H1 (cell line): ENCODE measurements around the gene TM4SF20. TPM values are rescaled to one million over a fixed set of nuclear protein-coding genes. Genes with fewer than 3 reads are reported as not detected.

ENCODE experiments used
- CTCF ChIA-PET: fragments of 300-600 bp; sonication (Branson Sonifier 250); formaldehyde crosslinking; loops from one replicate; lab custom pipeline; 2021; ENCODE audit not compliant: partially characterized antibody; lab: Charles Lee
- POLR2A ChIA-PET: fragments of 300-600 bp; sonication (Branson Sonifier 250); formaldehyde crosslinking; loops from one replicate; lab custom pipeline; 2021; ENCODE audit warnings: inconsistent platforms; ENCODE audit not compliant: partially characterized antibody; lab: Charles Lee
- DNase-seq, 2 experiments: peaks; one replicate each; pipeline versions ENCODE4 v3.0.0 to v3.0.0-alpha.2; 2010 to 2022; ENCODE audit warnings: low spot score in 2 of 2, low read depth in 1 of 2, mixed read lengths in 1 of 2
- FAIRE-seq: peaks from 2 replicates; lab custom pipeline; 2011; peaks lifted over from hg19 to GRCh38; lab: Jason Lieb, UNC
- H2AFZ ChIP-seq: 2 replicates; pipeline ENCODE4 v1.8.1; 2012; ENCODE audit warnings: low read length, inconsistent platforms
- H2AK5ac ChIP-seq: 2 replicates; pipeline ENCODE4 v1.6.1; 2013; ENCODE audit warnings: low read depth, low read length
- H2BK120ac ChIP-seq: replicated peaks from 2 replicates; pipeline ENCODE3; 2013; ENCODE audit warnings: low read depth, low read length, inconsistent platforms
- H2BK12ac ChIP-seq: 2 replicates; pipeline ENCODE4 v1.6.1; 2013; ENCODE audit warnings: low read depth, low read length
- H2BK15ac ChIP-seq: 2 replicates; pipeline ENCODE4 v1.6.1; 2013; ENCODE audit warnings: low read length
- H2BK20ac ChIP-seq: 2 replicates; pipeline ENCODE4 v1.6.1; 2013; ENCODE audit warnings: low read length
- H2BK5ac ChIP-seq: 2 replicates; pipeline ENCODE4 v1.6.1; 2013; ENCODE audit warnings: low read depth, low read length
- H3K14ac ChIP-seq: 2 replicates; pipeline ENCODE4 v1.6.1; 2013; ENCODE audit warnings: inconsistent platforms; ENCODE audit not compliant: insufficient read length
- H3K18ac ChIP-seq: 2 replicates; pipeline ENCODE4 v1.6.1; 2013; ENCODE audit warnings: low read length; ENCODE audit errors: extremely low read depth
- H3K23ac ChIP-seq: 2 replicates; pipeline ENCODE4 v1.6.1; 2013; ENCODE audit warnings: inconsistent platforms; ENCODE audit not compliant: insufficient read length
- H3K23me2 ChIP-seq: 2 replicates; pipeline ENCODE4 v1.6.1; 2013; ENCODE audit warnings: low read depth, low read length
- H3K27ac ChIP-seq: 2 replicates; pipeline ENCODE4 v1.6.1; 2011; ENCODE audit warnings: low read depth, low read length, inconsistent platforms
- H3K27me3 ChIP-seq, 4 experiments: replicated peaks in 1 of 4; 1 replicate in 1 of 4; 2 replicates in 3 of 4; pipeline versions ENCODE4 v1.6.1 to v1.8.1; 2011 to 2013; ENCODE audit warnings: low read length in 3 of 4, mild to moderate bottlenecking in 3 of 4, inconsistent platforms in 2 of 4, mixed read lengths in 2 of 4, moderate library complexity in 1 of 4; ENCODE audit not compliant: control insufficient read depth in 3 of 4, insufficient read depth in 3 of 4; ENCODE audit errors: extremely low read depth in 1 of 4
- H3K36me3 ChIP-seq, 4 experiments: 2 replicates each; pipeline versions ENCODE4 v1.6.1 to v1.8.1; 2011 to 2013; ENCODE audit warnings: mild to moderate bottlenecking in 4 of 4, low read length in 3 of 4, moderate library complexity in 2 of 4, control low read depth in 1 of 4, inconsistent platforms in 1 of 4; ENCODE audit not compliant: insufficient read depth in 4 of 4, control insufficient read depth in 2 of 4
- H3K4ac ChIP-seq: replicated peaks from 2 replicates; pipeline ENCODE3; 2013; ENCODE audit warnings: low read length, low read depth, mixed read lengths, inconsistent platforms; ENCODE audit not compliant: insufficient read length
- H3K4me1 ChIP-seq, 4 experiments: replicated peaks in 1 of 4; 1 replicate in 1 of 4; 2 replicates in 3 of 4; pipeline versions ENCODE4 v1.6.1 to v1.8.1; 2011 to 2013; ENCODE audit warnings: low read length in 3 of 4, inconsistent platforms in 2 of 4, mixed read lengths in 1 of 4; ENCODE audit not compliant: insufficient read depth in 4 of 4, control insufficient read depth in 3 of 4
- H3K4me2 ChIP-seq, 2 experiments: 2 replicates each; pipeline versions ENCODE4 v1.6.1 to v1.8.1; 2011 to 2013; ENCODE audit warnings: low read depth in 2 of 2, low read length in 2 of 2, control low read depth in 1 of 2, inconsistent platforms in 1 of 2, mild to moderate bottlenecking in 1 of 2; ENCODE audit not compliant: insufficient read depth in 1 of 2
- H3K4me3 ChIP-seq, 4 experiments: fragments of 200-600, 300-600 bp in 1 of 4; sonication (generic), shearing (Covaris generic), sonication (Bioruptor Twin) in 1 of 4; 2 replicates each; pipeline versions ENCODE4 v1.5.1 to v1.8.1; 2011 to 2016; ENCODE audit warnings: low read length in 4 of 4, low read depth in 3 of 4, control low read depth in 2 of 4, inconsistent platforms in 2 of 4, mild to moderate bottlenecking in 2 of 4, mixed read lengths in 1 of 4, moderate library complexity in 1 of 4; ENCODE audit not compliant: insufficient read depth in 2 of 4; ENCODE audit errors: extremely low read depth in 1 of 4
- H3K56ac ChIP-seq: replicated peaks from 2 replicates; pipeline ENCODE3; 2013; ENCODE audit warnings: low read depth, mild to moderate bottlenecking, mixed read lengths, low read length, inconsistent platforms; ENCODE audit not compliant: insufficient read length
- H3K79me1 ChIP-seq: 2 replicates; pipeline ENCODE4 v1.6.1; 2013; ENCODE audit warnings: low read depth, low read length, control low read depth
- H3K79me2 ChIP-seq, 2 experiments: 2 replicates each; pipeline versions ENCODE4 v1.6.1 to v1.8.1; 2012 to 2013; ENCODE audit warnings: low read length in 2 of 2, mild to moderate bottlenecking in 2 of 2, inconsistent platforms in 1 of 2; ENCODE audit not compliant: insufficient read depth in 2 of 2, control insufficient read depth in 1 of 2
- H3K9ac ChIP-seq, 4 experiments: replicated peaks in 1 of 4; 1 replicate in 1 of 4; 2 replicates in 3 of 4; pipeline versions ENCODE4 v1.6.1 to v1.8.1; 2011 to 2013; ENCODE audit warnings: low read depth in 3 of 4, low read length in 3 of 4, control low read depth in 2 of 4, mild to moderate bottlenecking in 2 of 4, moderate library complexity in 2 of 4, inconsistent platforms in 1 of 4; ENCODE audit errors: extremely low read depth in 1 of 4
- H3K9me3 ChIP-seq, 2 experiments: 2 replicates each; pipeline versions ENCODE4 v1.6.1 to v1.8.1; 2012 to 2013; ENCODE audit warnings: mild to moderate bottlenecking in 2 of 2, moderate library complexity in 2 of 2, control low read depth in 1 of 2, inconsistent platforms in 1 of 2, low read depth in 1 of 2, low read length in 1 of 2, mixed read lengths in 1 of 2; ENCODE audit not compliant: insufficient read depth in 2 of 2
- H4K20me1 ChIP-seq, 2 experiments: replicated peaks in 1 of 2; 2 replicates each; pipeline versions ENCODE3 to v1.8.1; 2011 to 2013; ENCODE audit warnings: inconsistent platforms in 2 of 2, low read length in 2 of 2, mild to moderate bottlenecking in 1 of 2; ENCODE audit not compliant: insufficient read depth in 2 of 2, control insufficient read depth in 1 of 2
- H4K5ac ChIP-seq: 2 replicates; pipeline ENCODE4 v1.6.1; 2013; ENCODE audit warnings: low read length, low read depth, mixed read lengths, inconsistent platforms; ENCODE audit not compliant: insufficient read length
- H4K8ac ChIP-seq: 2 replicates; pipeline ENCODE4 v1.8.0; 2013; ENCODE audit warnings: mild to moderate bottlenecking, moderate library complexity, low read length, inconsistent platforms; ENCODE audit not compliant: insufficient read depth; ENCODE audit errors: extremely low read depth
- H4K91ac ChIP-seq: replicated peaks from 2 replicates; pipeline ENCODE3; 2013; ENCODE audit warnings: low read length, mixed read lengths, inconsistent platforms; ENCODE audit not compliant: insufficient read length
- CBX5 ChIP-seq: fragments of 300-800, 300-1000 bp; sonication (generic); IDR thresholded peaks from 2 replicates; pipeline ENCODE4 v1.7.1; 2016; ENCODE audit warnings: antibody characterized with exemption, low read length, low read depth
- CEBPB ChIP-seq: IDR thresholded peaks from 2 replicates; pipeline ENCODE4 v1.6.1; 2012; ENCODE audit warnings: low read depth, low read length
- JUND ChIP-seq: IDR thresholded peaks from 2 replicates; pipeline ENCODE4 v1.6.1; 2011; ENCODE audit warnings: mild to moderate bottlenecking, improper control_type of control experiment, low read length
- KDM1A ChIP-seq: fragments of 200-600, 300-600 bp; sonication (generic); IDR thresholded peaks from 2 replicates; pipeline ENCODE4 v1.7.1; 2016; ENCODE audit warnings: mild to moderate bottlenecking, low read length, borderline replicate concordance
- KDM5A ChIP-seq: fragments of 200-600 bp; IDR thresholded peaks from 2 replicates; pipeline ENCODE4 v1.7.1; 2012; ENCODE audit warnings: mild to moderate bottlenecking, low read length, inconsistent platforms, mixed read lengths
- MAFK ChIP-seq: IDR thresholded peaks from 2 replicates; pipeline ENCODE4 v1.6.1; 2012; ENCODE audit warnings: low read depth, mild to moderate bottlenecking, improper control_type of control experiment, low read length
- NRF1 ChIP-seq: IDR thresholded peaks from 2 replicates; pipeline ENCODE4 v1.6.1; 2011; ENCODE audit warnings: mild to moderate bottlenecking, low read depth, low read length, improper control_type of control experiment
- PHF8 ChIP-seq: fragments of 200-600 bp; sonication (generic); conservative IDR thresholded peaks from 2 replicates; pipeline ENCODE4 v1.7.1; 2012; ENCODE audit warnings: low read depth, mild to moderate bottlenecking, inconsistent platforms, low read length, moderate library complexity
- RFX5 ChIP-seq: IDR thresholded peaks from 2 replicates; pipeline ENCODE4 v1.6.1; 2011; ENCODE audit warnings: low read depth, low read length, improper control_type of control experiment, borderline replicate concordance
- SUZ12 ChIP-seq: fragments of 200-600 bp; sonication (generic); IDR thresholded peaks from 2 replicates; pipeline ENCODE4 v1.6.1; 2012; ENCODE audit warnings: mild to moderate bottlenecking, inconsistent platforms, low read length, moderate library complexity, mixed read lengths
- USF2 ChIP-seq: IDR thresholded peaks from 2 replicates; pipeline ENCODE4 v1.6.1; 2011; ENCODE audit warnings: low read length, improper control_type of control experiment
- WGBS, 2 experiments: shearing (Covaris generic) in 1 of 2; methylation state at CpG; one replicate each; pipeline versions ENCODE4 v1.1.6 to v1.1.7; 2013 to 2015; ENCODE audit warnings: low lambda C conversion rate in 2 of 2, mixed read lengths in 2 of 2, inconsistent platforms in 1 of 2, low coverage in 1 of 2, missing lambda C conversion rate in 1 of 2; ENCODE audit not compliant: insufficient replicate concordance in 2 of 2, insufficient coverage in 1 of 2, insufficient read length in 1 of 2; ENCODE audit errors: extremely low coverage in 1 of 2, missing lambda C conversion rate in 1 of 2; 5-methylcytosine and 5-hydroxymethylcytosine counted together
- polyA plus RNA-seq, 7 experiments: library from polyadenylated mRNA; depleted of rRNA in 3 of 7; stranded (reverse) in 5 of 7; unstranded in 2 of 7; fragments of >200 nt in 5 of 7; fragments of 200-250 nt in 2 of 7; gene quantifications; 1 replicate in 5 of 7; 2 replicates in 1 of 7; 4 replicates in 1 of 7; pipeline versions ENCODE4 v1.2.1 to v1.2.3, GENCODE V29; 2011 to 2013; ENCODE audit warnings: missing spikeins in 2 of 7, mixed read lengths in 2 of 7
- total RNA-seq: library from RNA; stranded (reverse); fragmentation: NEBNext Ultra II Directional; extraction: Animal tissue kit (Norgen Biotek cat#: 25700); gene quantifications from 2 replicates; pipeline ENCODE4 v1.2.1, GENCODE V29; 2021

Gene TM4SF20
- total and polyA plus RNA-seq, 2 of the 8 experiments (the other 6 are each of a cell fraction or from before 2014, with no cell fraction given): not detected

GRCh38 chr2:227383686-227384085 lies 4.6 kb upstream of the TM4SF20 start:
- H3K4me1 ChIP-seq: no peaks in the 10 kb centered on the region
- H2AFZ ChIP-seq: no peak overlapping the region; the same call in 1 of the 2 replicates
- H4K5ac ChIP-seq: no peak overlapping the region
- no peak overlapping the region for H3K14ac ChIP-seq
- H3K79me1 ChIP-seq: no peaks in the 10 kb centered on the region
- no peak for TF ChIP-seq MAFK
- no peak for TF ChIP-seq RFX5
- no peak for TF ChIP-seq CBX5
- TF ChIP-seq NRF1: no peak
- TF ChIP-seq SUZ12: no peak
- no peak for TF ChIP-seq KDM5A
- no peak for TF ChIP-seq JUND
- no peak for TF ChIP-seq KDM1A
- TF ChIP-seq USF2: no peak
- TF ChIP-seq PHF8: no peak
- no peak for TF ChIP-seq CEBPB
- no peaks in the 10 kb centered on the region for H3K79me2 ChIP-seq
- no peaks in the 10 kb centered on the region; the same call in 1 of the 2 replicates for H3K23me2 ChIP-seq
- H3K9me3 ChIP-seq: no peaks in the 10 kb centered on the region
- H4K20me1 ChIP-seq: no peaks in the 10 kb centered on the region
- no peak for FAIRE-seq
- DNase-seq: no peak
- H3K9ac ChIP-seq: no peak overlapping the region
- no peak overlapping the region for H3K4ac ChIP-seq
- no peaks in the 10 kb centered on the region for H3K36me3 ChIP-seq
- no peak overlapping the region for H2BK5ac ChIP-seq
- no peak overlapping the region for H3K4me3 ChIP-seq
- 88% methylated on average over 3 of the region's 3 CpGs; no CpG with 5 or more reads in 1 of the 2 experiments for WGBS, 2 experiments
- no peak overlapping the region for H2BK120ac ChIP-seq
- ChIA-PET CTCF (interaction anchor here (0.7 to 8.4 kb wide), 2 partner anchors 8 to 1703 kb away, joined by 3 to 66 read pairs; no protein-coding TSS in a partner anchor), POLR2A (no interaction called here)
- H3K18ac ChIP-seq: no peak overlapping the region
- H4K8ac ChIP-seq: no peak overlapping the region
- H3K27me3 ChIP-seq: no peaks in the 10 kb centered on the region
- H2BK12ac ChIP-seq: no peak overlapping the region
- no peak overlapping the region for H2AK5ac ChIP-seq
- no peak overlapping the region for H4K91ac ChIP-seq
- no peak overlapping the region for H2BK20ac ChIP-seq
- no peak overlapping the region for H3K4me2 ChIP-seq
- H3K23ac ChIP-seq: no peak overlapping the region
- no peak overlapping the region for H3K56ac ChIP-seq
- no peak overlapping the region for H3K27ac ChIP-seq
- H2BK15ac ChIP-seq: no peak overlapping the region
